Activated CD4-positive, alpha-beta T cell treated with anti-CD3 and anti-CD28 coated beads for 4 hours (primary cell): ENCODE results near the gene MCUR1.
"Not testable (repeated sequence)": the region's sequence is repeated elsewhere in the genome, so short reads cannot be mapped to it uniquely, and the experiment has no call there.

ENCODE experiments used
- DNase-seq, 2 donors: peaks; one replicate each; pipeline ENCODE4 v3.0.0-alpha.2; 2020

The MCUR1 gene

DNA sequence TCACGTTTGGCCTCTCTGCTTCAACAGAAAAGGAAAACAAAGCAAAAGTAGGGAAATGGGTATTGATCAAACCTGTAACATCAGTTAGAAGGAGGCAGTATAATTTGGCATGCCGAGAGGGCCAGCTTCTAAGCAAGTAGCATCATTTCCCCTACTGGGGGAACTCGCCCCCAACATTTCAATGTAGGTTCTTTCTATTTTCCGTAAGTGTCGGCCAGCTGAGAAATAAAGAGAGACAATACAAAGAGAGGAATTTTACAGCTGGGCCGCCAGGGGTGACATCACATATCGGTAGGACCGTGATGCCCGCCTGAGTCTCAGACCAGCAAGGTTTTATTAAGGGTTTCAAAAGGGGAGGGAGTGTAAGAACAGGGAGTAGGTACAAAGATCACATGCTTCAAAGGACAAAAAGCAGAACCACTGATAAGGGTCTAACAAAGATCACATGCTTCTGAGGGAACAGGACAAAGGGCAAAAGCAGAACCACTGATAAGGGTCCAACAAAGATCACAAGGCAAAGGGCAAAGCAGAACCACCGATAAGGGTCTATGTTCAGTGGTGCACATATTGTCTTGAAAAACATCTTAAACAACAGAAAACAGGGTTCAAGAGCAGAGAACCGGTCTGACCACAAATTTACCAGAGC lies 14.4 kb upstream of the MCUR1 start:
- not testable (repeated sequence) for DNase-seq

DNA sequence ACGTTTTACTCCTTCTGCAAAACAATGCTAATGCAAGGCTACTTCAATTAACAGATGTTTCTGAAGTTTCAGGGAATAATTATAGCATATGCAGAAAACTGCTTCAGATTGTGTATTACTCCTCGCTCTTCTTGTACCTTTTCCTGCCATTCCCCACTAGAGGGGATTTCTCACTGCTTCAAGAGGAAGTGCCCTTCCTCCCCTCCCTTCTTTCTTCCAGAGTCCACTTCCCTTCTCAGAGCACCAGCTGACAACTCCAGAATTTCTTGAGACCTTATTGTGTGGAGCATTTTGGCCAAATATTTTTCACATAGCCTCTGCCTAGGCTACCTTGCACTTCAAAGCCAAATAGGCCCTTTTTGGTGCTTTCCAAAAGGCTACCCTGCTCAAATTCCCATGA lies 12.7 kb upstream of the MCUR1 start:
- no peak for DNase-seq

DNA sequence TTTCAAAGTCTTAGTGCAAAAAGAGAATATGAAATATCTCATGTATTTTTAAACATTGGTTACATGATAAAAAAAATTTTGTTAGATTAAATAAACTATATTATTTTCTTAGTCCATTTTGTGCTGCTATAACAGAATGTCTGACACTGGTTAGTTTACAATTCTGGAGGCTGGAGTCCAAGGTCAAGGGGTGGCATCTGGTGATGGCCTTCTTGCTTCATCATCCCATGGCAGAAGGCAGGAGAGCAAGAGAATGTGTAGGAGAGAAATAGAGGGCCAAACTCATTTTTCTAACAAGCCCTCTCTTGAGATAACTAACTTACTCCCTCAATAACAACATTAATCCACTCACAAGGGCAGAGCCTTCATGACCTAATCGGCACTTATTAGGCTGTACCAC lies 11.5 kb upstream of the MCUR1 start:
- DNase-seq, result no peak

DNA sequence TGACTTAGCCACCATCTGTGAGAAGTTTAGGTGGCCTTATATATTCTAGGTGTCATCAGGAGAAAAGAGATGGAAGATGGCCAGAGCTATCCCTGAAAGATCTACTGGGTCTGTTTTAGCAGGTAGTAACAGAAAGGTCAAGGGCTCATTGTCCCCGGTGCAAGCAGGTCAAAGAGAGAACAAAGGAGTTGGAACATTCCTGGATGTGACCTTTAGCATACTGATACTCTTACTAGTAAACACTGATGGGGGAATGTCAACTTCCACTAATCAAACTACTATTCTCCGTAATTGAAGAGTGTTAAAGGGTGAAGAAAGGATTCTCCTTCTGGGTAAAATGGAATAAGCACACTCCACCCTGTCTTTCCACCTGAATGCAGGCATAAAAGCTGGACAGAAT lies 4.0 kb upstream of the MCUR1 start:
- no peak for DNase-seq

DNA sequence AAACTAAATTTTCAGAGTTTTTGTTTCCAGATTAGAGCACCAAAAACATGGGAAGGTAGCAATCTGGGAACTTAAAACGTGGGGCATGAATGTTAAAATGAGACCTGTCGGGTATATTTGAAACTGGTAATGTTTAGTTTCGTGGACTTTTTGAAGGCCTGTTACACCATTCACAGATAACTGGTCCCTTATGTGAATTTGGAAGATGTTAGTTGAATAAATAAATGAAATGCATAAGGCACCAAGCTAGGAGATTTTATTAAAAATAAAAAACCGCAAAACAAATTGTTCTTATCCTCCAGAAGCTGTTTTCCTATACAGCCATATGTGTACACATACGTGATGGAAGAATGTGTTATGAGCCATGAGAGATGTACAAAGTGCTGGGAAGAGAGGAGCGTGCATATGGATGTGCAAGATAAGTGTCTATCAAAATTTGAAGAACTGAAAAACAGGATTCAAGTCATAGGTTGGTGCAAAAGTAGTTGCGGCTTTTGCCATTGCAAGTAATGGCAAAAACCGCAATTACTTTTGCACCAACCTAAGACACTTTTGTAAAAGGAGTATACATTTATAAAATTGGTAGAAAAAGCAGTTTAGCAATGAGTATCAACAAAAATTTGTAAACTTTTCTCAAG lies 700 bp upstream of the MCUR1 start:
- DNase-seq, result no peak

DNA sequence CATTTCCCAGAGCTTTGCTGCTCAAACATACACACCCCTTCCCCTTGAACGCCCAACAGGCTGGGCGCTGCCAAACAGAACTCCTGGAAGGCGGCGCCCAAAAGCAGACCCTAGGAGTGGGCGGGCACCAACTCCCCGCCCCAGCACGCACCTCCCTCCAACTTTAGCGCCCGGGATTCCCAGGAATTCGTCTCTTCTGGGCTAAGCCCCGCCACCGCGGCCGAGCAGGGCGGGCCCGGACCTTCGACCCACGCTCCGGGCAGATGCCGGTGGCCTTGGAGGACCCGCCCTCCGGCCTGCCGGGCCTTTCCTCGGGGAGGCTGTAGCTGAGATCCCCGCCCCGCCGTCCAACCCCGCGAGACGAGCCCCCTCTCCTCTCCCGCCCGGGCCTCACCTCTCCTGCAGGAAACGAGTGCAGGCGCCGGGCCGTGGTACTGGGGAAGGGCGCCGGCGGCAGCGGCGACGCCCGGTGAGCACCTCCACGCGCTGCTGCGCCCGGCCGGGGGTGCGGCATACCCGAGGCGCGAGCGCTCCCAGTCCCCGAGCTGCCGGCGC lies 659 bp downstream of the MCUR1 start:
- DNase-seq, result peak; percentile 18 to 21

DNA sequence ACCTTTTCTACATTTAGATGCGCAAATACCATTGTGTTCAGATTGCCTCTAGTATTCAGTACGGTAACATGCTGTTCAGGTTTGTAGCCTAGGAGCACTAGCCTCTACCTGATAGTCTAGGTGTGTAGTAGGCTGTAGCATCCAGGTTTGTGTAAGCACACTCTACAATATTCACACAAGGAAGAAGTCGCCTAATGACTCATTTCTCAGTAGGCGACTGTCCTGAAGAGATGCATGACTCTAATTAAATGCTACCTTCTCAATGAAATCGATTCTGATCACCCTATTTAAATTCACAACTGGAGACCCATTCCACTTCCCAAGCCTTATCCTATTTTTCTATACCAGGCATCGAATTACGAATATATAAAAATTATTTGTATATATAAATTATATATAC lies 1.3 kb downstream of the MCUR1 start:
- no peak for DNase-seq

DNA sequence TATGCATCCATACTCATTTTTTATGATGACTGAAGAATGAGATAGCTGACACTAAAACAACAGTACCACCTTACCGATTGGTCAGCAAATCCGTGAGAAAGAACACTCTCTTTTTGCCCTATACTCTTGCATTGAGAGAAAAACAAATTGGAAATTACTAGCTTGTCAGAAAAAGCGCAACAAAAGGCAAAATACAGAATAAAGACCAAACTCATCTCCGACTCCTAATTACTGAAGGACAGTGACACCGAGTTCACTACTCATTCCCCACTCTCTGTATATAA lies 2.1 kb downstream of the MCUR1 start:
- DNase-seq, result no peak

DNA sequence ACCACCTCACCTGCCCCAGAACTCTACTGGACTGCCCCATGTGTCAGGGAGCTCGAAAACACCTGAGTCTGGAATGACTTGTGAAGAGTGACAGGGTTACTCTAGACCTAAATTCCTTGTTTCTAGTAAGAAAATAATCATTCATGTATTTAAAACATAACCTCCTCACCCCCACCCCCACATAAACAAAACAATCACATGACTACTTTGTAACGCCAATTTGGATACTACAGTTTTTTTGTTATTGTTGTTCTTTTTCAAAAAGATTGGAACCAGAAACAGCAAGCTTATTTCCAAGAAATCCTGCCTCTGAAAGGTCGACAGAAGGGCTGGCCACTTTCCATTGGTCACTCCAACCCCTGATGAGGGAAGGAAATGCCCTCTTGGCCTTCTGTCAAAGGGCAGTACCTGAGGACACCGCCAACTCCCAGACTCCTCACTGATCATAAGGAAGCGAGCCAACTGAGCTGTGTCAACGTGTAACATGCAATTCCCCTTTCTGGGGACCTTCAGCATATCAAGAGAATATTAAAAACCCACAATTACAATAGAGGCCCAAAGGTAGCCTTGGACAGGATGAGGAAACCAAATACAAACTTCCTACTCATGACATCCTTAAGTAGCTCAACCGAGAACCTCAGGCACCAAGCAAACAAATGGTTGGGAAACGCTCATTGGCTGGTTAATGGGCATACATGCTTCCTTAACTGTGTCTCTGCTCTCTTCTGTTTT lies 2.6 kb downstream of the MCUR1 start:
- no peak for DNase-seq

DNA sequence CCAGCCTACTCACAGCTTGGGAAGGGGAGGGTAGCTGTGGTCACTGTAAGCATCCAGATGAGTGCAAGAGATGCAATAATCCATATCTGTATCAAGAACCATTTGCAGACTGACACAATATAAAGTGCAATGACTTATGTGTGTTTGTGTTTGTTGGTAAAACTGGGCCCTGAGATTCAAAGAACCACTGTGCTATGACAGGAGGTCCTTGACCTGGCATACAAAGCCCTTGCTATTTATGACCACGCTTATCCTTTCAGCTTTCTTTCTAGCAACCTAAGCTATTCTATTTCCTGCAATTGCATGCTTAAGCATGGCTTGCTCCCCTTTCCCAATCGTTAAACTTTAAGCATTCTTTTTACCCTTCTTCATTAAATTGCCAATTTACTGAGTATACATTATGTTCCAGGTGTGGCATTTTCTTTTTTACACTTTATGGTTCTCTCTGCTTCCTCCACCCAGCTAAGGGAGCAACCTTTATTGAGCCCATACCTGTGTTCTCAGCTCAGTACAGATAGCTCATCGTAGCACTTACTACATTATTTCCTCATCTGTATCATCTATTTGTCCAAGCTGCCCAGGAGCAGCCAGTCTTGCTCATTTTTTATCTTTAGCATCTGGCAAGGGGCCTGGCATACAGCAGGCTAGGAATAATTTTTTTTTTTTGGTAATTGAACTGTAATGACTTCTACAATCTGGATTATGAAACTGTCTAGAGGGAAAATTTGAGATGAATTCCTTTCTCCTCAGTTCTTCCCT lies 3.5 kb downstream of the MCUR1 start:
- no peak for DNase-seq

DNA sequence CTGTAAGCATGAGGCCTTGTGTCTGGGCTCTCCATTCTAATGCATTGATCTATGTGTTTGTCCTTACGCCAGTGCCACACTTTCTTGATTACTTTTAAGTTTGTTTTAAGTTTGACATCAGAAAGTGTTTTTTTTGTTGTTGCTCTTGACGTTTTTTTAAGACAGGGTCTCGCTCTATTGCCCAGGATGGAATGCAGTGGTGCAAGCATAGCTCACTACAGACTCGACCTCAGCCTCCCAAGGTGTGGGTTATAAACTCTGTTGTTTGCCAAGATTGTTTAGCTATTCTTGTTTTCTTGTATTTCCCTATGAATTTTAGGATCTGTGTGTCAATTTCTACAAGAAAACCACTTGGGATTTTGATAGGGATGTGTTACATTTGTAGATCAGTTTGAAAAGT lies 5.6 kb downstream of the MCUR1 start:
- DNase-seq, result no peak

DNA sequence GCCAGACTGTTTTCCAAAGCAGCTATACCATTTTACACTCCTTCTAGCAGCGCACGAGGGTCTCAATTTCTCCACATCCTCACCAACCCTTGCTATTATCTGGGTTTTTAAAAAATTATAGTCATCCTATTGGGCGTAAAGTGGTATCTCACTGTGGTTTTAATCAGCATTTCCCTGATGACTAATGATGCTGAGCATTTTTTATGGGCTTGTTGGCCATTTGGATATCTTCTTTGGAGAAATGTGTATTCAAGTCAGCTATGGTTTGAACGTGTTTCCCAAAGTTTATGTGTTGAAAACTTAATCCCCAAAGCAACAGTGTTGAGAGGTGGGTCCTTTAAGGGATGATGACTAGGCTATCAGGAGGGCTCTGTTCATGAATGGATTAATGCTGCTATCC lies 6.7 kb downstream of the MCUR1 start:
- DNase-seq, result no peak

DNA sequence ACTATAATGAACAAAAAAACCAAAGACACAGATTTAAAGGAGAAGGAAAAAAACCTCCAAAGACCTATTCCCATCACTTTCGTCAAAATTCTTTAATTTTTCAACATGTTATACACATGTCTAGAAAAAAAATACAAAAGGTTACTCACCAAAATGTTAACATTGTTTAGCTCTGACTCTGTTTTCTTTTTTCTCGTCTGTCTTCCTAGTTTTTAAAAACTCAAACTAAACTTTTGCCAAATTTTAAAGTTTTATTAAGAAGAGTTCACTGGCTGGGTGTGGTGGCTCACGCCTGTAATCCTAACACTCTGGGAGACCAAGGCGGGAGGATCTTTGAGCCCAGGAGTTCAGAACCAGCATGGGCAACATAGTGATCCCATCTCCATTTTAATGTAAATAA lies 10.8 kb downstream of the MCUR1 start:
- no peak for DNase-seq

DNA sequence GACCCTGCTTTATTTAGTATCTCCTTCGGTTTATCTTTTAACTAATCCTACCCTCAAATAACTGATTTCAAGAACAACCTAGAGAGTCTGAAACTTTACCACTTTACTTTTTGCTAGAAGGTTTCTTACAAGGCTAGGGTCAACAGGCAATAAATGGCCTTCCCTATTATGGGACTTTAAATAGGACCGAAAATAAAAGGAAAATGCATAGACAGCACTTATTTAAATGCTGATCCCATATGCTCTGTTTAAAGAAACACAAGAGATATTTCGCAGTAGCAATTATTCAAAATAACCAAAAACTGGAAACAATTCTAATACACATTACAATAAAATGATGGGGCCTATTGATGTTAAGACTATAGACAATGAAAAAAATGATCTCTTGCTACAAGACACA lies 13.7 kb downstream of the MCUR1 start:
- no peak for DNase-seq

DNA sequence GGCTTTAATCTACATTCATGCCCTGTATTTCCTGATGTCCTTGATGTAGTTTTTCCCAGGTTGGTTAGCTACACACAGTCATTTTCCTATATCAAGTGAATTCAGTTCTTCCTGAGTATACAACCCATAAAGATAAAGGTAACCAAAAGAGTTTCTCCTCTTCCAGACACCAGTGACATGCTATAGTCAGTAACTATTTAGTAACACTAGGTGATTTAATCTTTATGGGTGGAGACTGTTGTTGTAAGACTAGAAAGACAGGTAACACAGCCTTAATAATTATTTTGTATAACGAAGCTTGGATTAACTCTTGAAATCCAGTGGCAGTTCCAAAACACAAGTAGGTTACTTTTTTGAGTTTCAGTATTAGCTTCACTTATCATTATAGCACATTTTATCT lies 17.6 kb downstream of the MCUR1 start:
- no peak for DNase-seq

DNA sequence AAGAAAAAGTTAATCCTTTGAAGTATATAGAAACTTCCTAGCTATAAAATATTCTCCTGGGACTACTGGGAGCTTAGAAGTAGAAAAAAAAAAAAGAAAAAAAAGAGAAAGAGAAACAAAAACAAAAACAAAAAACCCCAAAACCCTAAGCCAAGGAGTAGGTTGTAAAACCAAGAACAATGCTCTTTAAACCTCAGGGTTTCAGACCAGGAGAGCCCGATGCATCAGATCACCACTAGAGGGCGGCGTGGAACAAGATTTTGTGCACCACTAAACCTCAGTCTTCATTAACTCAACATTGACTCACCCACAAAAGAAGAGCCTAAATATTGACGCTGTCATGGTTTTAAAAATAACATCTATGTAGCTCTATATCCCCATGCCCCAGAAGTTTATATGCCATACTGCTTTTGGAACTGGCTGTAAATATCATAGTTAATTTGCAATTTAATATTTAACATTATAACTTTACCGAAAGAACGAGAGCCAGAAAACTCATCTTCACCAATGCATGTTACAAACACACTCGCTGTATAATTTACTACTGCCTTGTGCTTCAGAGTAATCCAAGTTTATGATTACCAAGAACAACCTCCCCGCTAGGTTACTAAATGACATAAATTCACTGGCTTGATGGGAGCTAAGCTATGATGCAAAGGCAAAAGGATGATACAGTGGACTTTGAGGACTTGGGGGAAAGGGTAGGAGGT lies 19.2 kb downstream of the MCUR1 start:
- peak; percentile 82 to 93 for DNase-seq

DNA sequence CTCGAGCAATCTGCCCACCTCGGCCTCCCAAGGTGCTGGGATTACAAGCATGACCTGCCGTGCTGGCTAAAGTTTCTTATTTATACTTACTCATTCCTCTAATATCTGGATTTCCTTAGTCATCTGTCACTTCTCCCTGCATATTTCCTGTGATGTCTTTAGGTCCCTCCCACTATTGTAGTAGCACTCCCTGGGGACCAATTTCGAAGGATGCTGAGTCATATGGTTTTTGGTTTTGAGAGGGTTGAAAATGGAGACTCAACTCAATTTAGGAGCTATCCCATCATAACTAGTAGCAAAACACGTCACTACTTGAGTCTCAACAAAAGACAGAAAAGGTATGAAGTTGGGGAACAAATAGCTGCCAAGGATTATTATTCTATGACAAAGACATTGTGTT lies 20.2 kb downstream of the MCUR1 start:
- no peak for DNase-seq

DNA sequence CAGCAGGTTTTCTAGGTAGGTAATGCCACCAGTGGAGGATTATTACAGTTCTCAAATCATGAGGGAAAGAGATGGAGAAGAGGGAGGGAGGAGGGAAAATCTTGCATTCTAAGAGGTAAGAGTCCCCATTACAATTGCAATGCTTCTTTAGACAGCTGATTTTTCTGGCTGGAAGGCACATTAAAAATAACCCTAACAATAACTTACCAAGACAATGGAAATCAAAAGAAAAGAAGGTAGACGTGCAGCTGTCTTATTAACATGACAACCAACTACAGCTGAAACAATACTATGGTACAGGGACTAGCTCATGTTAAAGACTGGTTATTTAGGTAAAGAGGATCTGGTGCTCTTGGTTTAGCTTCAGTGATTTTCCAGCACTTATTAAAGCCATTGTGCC lies 24.6 kb downstream of the MCUR1 start:
- DNase-seq, result no peak

DNA sequence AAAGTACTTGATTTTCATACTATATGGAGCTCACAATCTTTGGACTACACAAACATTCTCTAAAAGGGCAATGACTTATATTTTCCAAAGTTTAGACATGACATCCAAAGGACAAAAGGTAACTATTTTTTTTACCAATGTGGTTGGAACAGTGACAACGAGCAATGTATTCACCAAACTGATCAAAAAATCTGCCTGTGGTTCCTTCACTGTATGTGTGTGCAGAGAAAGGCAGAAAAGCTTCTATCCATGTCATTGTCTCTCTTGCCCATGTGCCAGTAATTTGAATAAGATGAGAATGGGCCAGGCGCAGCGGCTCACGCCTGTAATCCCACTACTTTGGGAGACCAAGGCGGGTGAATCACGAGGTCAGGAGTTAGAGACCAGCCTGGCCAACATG lies 25.5 kb downstream of the MCUR1 start:
- DNase-seq, result no peak

DNA sequence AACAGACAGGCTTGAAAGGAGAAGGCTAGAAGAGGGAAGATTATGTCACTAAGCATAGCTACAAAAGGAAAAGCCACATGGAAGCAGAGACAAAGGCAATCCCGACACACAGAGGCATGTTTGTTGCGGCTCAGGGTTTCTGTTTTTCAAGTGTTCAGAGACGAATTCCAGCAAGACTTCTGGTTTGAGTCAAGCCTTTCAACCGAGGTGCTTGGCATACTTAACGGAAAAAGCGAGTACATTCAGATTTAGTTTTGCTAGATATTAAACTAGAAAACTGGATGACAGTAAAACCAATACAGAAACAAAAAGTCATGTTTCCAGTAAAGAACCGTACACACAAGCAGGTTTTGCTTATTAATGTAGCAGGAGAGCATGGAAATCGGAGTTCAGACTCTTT lies 27.2 kb downstream of the MCUR1 start:
- DNase-seq, result no peak

DNA sequence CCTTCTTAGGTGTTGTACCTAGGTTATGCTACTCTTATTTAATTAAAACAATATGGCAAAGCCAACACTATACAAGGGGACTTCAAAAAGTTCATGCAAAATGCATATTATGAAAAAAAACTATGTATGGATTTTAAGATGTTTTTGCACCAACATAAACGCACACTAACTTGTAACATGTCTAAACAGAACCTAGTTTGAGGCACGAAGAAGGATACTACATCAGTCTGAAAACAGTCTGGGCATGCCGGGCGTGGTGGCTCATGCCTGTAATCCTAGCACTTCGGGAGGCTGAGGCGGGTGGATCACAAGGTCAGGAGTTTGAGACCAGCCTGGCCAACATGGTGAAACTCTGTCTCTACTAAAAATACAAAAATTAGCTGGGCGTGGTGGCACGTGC lies 34.2 kb downstream of the MCUR1 start:
- DNase-seq, result not testable (repeated sequence)

DNA sequence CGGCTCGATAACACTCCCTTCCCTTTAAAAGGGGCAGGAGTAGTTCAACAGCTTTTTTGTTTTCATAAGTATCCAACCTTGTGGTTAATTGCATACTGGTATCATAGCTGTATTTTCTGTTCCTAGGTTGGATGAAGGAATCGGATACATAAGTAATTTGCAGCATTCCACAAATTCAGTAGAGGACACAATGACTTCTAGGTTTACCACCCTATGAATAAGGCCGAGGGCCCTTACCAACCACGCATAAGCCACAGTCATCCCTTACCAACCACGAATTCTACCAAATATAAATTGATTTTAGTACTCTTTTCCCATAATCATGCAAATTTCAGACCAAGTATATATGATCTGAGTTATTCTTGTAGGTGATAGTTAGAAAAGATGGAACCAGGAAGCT lies 36.3 kb downstream of the MCUR1 start:
- DNase-seq, result no peak

DNA sequence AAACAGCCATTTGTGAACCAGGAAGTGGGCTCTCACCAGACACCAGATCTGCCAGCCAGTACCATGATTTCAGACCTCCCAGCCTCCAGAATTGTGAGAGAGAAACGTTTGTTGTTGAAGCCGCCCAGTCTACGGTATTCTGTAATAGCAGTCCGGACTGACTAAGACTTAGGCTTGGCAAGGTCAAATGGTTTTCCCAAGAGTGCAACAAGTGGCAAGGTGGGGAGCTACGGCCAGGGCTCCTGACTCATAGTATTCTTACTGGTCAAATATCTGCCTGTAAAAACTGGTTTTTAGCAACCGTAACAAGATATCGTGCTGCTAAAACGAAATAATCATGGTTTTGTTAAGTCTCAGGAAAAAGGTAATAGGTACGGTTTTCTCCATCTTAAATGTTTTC lies 37.8 kb downstream of the MCUR1 start:
- DNase-seq, result no peak
